Measurements from ENCODE around the gene SERPINI1. TPM values are rescaled to one million over a fixed set of nuclear protein-coding genes. Genes with fewer than 3 reads are reported as not detected.
A peak's percentile ranks its signal among the peaks of the same experiment; 100 is the strongest.

The SERPINI1 gene
- total and polyA plus RNA-seq, 2 of the 8 experiments (the other 6 are each of a cell fraction or from before 2014, with no cell fraction given) = 5.3 to 9.9 TPM

- FAIRE-seq (no peak), DNase-seq (ENCODE audit: low read depth in 1 of 2, low spot score in 2 of 2) (no peak)
- Histone ChIP-seq H3K18ac (ENCODE audit: extremely low read depth, low read length) (no peak overlapping the region), H3K9ac (replicated peaks in 1 of 4; ENCODE audit: extremely low read depth in 1 of 4, low read depth in 3 of 4, low read length in 3 of 4) (no peak overlapping the region), H3K27me3 (replicated peaks in 1 of 4; ENCODE audit: control insufficient read depth in 3 of 4, extremely low read depth in 1 of 4, insufficient read depth in 3 of 4, low read length in 3 of 4) (no peaks in the 10 kb centered on the region), H4K20me1 (replicated peaks in 1 of 2; ENCODE audit: control insufficient read depth in 1 of 2, insufficient read depth in 2 of 2, low read length in 2 of 2) (no peaks in the 10 kb centered on the region), H4K91ac (replicated peaks; ENCODE audit: insufficient read length, low read length) (no peak overlapping the region), H2AK5ac (ENCODE audit: low read depth, low read length) (no peak overlapping the region), H3K14ac (ENCODE audit: insufficient read length) (no peak overlapping the region), H3K4me2 (ENCODE audit: insufficient read depth in 1 of 2, low read depth in 2 of 2, low read length in 2 of 2) (no peak overlapping the region), H2BK5ac (ENCODE audit: low read depth, low read length) (no peak overlapping the region), H2AFZ (ENCODE audit: low read length) (0 out of 2 replicates have a peak overlapping the region, but pooled peaks have one; percentile 13), H3K79me2 (ENCODE audit: control insufficient read depth in 1 of 2, insufficient read depth in 2 of 2, low read length in 2 of 2) (no peaks in the 10 kb centered on the region), H3K4me1 (replicated peaks in 1 of 4; ENCODE audit: control insufficient read depth in 3 of 4, insufficient read depth in 4 of 4, low read length in 3 of 4) (no peaks in the 10 kb centered on the region), H2BK12ac (ENCODE audit: low read depth, low read length) (no peak overlapping the region), H3K56ac (replicated peaks; ENCODE audit: insufficient read length, low read depth, low read length) (no peak overlapping the region), H3K4ac (replicated peaks; ENCODE audit: insufficient read length, low read depth, low read length) (no peak overlapping the region), H3K36me3 (ENCODE audit: control insufficient read depth in 2 of 4, insufficient read depth in 4 of 4, low read length in 3 of 4) (no peaks in the 10 kb centered on the region), H3K23ac (ENCODE audit: insufficient read length) (no peak overlapping the region), H2BK15ac (ENCODE audit: low read length) (no peak overlapping the region), H3K79me1 (ENCODE audit: low read depth, low read length) (no peaks in the 10 kb centered on the region), H3K4me3 (ENCODE audit: extremely low read depth in 1 of 4, insufficient read depth in 2 of 4, low read depth in 3 of 4, low read length in 4 of 4) (no peak overlapping the region), H3K9me3 (ENCODE audit: insufficient read depth in 2 of 2, low read depth in 1 of 2, low read length in 1 of 2) (peaks cover 0 to 2% of the 10 kb centered on the region in 2 experiments; a peak in 1 of 4 replicates), H2BK120ac (replicated peaks; ENCODE audit: low read depth, low read length) (no peak overlapping the region), H4K5ac (ENCODE audit: insufficient read length, low read depth, low read length) (no peak overlapping the region), H3K27ac (ENCODE audit: low read depth, low read length) (no peak overlapping the region), H3K23me2 (ENCODE audit: low read depth, low read length) (no peaks in the 10 kb centered on the region), H2BK20ac (ENCODE audit: low read length) (no peak overlapping the region), H4K8ac (ENCODE audit: extremely low read depth, insufficient read depth, low read length) (no peak overlapping the region)
- CTCF ChIA-PET (ENCODE audit: partially characterized antibody) = no interaction called here
- WGBS, 2 experiments (ENCODE audit: extremely low coverage in 1 of 2, insufficient coverage in 1 of 2, insufficient read length in 1 of 2, insufficient replicate concordance in 2 of 2, low coverage in 1 of 2, low lambda C conversion rate in 2 of 2, missing lambda C conversion rate in 1 of 2) = 91% methylated on average over 1 of the region's 1 CpG; no CpG with 5 or more reads in 1 of the 2 experiments
- POLR2A ChIA-PET (ENCODE audit: partially characterized antibody) = no interaction called here
- TF ChIP-seq KDM1A (IDR thresholded peaks at IDR 0.05; ENCODE audit: borderline replicate concordance, low read length) (no peak), CTCF (IDR thresholded peaks at IDR 0.05; ENCODE audit: control extremely low read depth in 1 of 3, insufficient read depth in 1 of 3, low read depth in 1 of 3, low read length in 3 of 3) (no peak), CEBPB (IDR thresholded peaks at IDR 0.05; ENCODE audit: low read depth, low read length) (no peak), SIX5 (IDR thresholded peaks at IDR 0.05; ENCODE audit: low read depth, low read length) (no peak), PHF8 (conservative IDR thresholded peaks at IDR 0.05; ENCODE audit: low read depth, low read length) (no peak)
Observed at GRCh38 chr3:167864552-167864874, 129.0 kb downstream of the SERPINI1 start.

All from H1 (cell line).